ENCODE measurements around the gene HSDL2.
"Not testable (repeated sequence)": the region's sequence is repeated elsewhere in the genome, so short reads cannot be mapped to it uniquely, and the experiment has no call there.

The HSDL2 gene

DNA sequence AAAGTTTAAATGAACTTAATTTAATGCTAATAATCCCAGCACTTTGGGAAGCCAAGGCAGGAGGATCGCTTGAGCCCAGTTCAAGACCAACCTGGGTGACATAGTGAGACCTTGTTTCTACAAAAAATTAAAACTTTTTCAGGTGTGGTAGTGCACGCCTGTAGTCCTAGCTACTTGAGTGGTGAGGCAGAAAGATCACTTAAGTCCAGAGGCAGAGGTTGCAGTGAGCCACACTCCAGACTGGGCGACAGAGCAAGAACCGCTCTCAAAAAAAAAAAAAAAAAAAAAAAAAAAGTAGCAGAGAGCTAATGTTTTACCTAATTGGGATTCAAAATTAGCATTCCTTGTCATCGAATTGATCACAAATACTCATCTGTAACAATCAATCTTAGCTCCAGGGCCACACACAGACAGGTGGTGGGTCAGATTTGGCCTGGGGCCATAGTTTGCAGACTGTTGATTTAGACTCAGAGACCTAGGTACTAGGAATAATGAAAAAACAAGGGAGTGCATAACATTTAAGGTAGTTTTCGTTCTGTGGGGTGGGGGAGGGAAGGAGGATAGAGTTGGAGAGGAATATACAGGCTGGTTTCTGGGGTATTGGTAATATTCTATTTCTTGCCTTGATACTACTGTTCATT, 21.4 kb downstream of the HSDL2 start:
- no peak for DNase-seq

DNA sequence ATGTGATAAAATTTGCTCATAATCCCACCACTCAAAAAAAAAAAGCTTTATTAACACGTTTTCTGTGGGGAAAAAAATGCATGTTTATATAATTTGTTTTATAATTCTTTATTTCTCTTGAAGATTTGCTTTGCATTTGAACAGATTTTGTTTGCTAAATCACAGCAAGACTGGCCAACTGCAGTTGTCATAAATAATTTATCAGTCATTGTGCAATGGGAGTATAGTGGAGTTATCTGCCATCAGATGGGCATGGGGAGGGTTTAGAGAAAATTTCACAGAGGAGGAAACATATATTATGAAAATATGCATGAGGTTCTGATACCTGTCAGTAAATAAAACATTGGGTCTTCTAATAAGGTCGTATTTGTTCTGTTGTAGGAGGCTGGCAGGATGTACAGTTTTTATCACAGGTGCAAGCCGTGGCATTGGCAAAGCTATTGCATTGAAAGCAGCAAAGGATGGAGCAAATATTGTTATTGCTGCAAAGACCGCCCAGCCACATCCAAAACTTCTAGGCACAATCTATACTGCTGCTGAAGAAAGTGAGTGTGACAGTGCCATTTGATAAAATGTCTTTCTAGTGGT, 23.8 kb downstream of the HSDL2 start:
- DNase-seq = no peak

DNA sequence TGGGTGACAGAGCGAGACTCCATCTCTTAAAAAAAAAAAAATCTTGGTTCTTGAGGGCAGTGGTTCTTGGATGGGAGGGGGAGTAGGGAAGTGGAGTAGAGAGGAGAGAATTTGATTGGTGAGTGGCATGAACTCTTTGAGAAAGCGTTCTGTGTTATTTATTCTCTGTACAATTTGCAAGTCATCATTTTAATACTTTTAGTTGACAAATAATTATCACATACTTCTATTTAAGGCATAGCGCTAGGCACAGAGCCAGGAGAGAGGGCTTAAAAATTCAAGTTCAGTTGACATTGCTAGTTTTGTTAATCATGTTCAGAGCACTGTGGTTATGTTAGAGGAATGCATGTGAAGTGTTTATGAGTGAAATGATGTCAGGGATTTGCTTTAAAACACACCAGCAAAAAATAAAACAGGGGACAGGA, 24.6 kb downstream of the HSDL2 start:
- DNase-seq = no peak

DNA sequence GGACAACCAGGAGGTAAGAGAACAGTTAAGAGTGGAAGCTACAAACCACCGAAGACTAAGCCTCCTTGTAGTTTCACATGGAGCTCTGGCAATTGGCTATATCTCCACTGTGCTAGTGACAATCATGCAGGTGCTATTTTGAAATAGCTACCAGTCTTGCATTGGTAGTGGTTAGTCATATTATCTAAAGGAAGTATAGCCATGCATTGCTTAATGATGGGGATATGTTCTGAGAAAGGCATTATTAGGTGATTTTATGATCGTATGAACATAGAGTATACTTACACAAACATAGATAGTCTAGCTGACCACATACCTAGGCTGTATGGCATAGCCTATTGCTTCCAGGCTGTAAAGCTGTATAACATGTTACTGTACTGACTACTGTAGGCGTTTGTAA, 28.4 kb downstream of the HSDL2 start:
- no peak for DNase-seq

- DNase-seq = no peak
Measured at GRCh38 chr9:112408819-112409218, 28.9 kb downstream of the HSDL2 start.

GRCh38 chr9:112409758-112410157, 29.9 kb downstream of the HSDL2 start:
- no peak for DNase-seq

- DNase-seq = no peak
Measured at GRCh38 chr9:112411626-112412027, 31.7 kb downstream of the HSDL2 start.

- DNase-seq = not testable (repeated sequence)
Measured at GRCh38 chr9:112413728-112414127, 33.8 kb downstream of the HSDL2 start.

- no peak for DNase-seq
Measured at GRCh38 chr9:112420208-112420607, 40.3 kb downstream of the HSDL2 start.

- no peak for DNase-seq
Measured at GRCh38 chr9:112421771-112422222, 41.9 kb downstream of the HSDL2 start.

DNA sequence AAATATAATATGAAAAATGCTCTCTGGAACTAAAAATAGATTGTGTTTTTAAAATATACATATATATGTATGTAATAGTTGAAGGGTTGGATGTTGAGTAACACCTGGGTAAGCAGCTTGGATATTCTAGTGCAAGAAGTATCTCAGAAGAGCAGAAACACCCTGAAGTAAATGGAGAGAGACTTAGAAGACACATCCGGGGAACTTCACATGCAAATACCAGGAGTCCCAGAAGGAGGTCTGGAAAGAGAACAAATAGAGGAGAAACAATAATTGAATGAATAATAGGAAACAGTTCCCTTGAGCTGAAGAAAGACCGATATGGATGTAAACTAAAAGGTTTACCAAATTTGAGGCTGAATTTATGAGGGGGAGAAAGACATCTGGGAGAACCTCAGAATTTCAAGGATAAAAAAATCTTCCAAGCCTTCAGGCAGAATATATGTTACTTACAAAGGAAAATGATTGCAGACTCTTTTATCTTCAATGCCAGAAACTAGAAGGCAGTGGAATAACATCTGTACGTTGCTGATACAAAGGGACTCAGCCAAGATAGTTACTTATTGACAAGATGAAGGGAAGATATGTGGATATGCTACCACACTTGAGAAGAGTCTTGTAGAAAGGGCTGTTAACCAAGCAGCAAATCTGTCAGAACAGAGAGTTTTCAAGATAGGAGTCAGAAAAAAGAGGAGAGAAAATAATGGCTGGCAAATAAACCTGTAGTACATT, 42.7 kb downstream of the HSDL2 start:
- DNase-seq = no peak

DNA sequence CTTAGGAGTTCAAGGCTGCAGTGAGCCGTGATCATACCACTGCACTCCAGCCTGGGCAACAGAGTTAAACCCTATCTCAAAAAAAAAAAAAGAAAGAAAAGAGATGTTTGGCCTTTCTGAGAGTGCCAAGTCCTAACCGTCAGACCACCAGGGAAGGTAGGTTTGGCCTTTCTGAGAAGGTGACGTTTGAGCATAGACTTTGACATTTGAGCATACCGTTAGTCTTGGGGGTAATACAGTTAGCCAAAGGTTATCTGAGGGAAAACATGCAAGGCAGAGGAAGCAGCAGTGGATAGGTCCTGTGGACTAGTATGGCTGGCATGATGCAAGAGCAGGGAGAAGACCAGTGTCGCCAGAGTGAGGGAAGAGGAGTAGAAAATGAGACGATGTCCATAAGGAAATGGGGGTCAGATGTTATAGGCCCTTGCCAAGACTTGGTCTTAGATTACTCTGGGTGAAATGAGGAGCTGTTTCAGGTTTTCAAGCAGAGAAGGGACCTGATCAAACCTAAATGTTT, 50.2 kb downstream of the HSDL2 start:
- DNase-seq = no peak

DNA sequence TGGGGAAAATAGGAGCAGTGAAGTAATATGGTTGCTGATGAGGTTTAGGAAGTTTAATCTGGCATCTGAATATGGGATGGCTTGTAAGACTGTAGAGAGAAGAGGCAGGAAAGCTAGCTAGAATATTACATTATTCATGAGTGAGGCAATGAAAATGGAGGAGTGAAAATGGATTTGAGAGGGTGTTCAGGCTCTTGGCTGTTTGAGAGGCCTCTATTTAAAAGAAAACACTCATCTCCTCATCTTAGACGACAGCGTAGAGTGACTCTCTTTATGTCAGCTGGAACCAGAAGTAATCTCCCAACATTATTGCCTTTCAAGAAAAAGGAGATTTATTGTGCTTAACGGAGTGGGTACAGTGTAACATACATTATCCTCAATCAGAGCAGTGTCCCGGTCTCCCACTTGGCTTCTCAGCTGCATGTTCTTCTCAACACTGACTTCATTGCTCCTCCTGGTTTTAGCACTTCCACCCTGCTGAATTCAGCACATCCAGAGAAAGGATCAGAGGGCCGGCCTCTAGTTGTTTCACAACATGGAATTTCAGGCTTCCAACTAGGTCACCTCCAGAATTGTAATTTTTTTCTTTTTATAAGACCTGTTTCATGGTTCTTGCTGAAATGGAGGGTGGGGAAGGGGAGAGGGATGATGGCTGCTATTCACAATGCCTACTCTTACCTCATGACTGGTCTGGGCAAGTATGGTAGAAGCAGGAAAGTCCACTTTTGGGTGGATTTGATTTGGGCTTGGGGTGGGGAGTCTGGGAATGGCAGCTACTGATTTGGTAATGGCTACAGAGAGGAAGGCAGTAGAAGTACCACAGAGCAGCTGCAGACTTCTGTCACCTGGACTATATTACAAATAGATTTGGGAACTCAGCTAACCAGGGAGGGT, 53.8 kb downstream of the HSDL2 start:
- DNase-seq = no peak

DNA sequence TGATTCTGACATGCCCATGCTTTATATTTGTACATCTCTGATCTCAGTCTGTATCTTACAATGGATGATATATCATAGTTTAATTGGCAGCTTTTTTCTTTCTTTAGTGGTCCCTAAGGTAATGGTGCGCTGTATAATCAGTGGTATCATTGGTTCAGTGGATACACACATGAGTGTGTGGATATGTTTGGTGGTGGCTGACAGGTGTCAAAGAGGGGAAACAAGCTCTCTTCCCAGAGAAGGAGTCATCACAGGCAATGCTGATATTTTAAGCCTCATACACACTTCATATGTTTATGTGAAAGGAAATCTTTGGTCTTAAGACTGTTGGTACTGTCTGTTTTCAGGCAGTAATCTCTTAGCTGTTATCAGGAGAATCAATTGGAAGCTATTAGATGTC, 54.6 kb downstream of the HSDL2 start:
- no peak for DNase-seq

DNA sequence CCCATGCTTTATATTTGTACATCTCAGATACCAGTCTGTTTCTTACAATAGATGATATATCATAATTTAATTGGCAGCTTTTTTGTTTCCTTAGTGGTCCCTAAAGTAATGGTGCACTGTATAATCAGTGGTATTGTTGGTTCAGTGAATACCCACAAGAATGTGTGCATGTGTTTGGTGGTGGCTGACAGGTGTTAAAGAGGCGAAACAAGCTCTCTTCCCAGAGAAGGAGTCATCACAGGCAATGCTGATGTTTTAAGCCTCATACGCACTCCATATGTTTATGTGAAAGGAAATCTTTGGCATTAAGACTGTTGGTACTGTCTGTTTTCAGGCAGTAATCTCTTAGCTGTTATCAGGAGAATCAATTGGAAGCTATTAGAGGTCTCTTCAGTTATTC, 57.5 kb downstream of the HSDL2 start:
- DNase-seq = no peak

DNA sequence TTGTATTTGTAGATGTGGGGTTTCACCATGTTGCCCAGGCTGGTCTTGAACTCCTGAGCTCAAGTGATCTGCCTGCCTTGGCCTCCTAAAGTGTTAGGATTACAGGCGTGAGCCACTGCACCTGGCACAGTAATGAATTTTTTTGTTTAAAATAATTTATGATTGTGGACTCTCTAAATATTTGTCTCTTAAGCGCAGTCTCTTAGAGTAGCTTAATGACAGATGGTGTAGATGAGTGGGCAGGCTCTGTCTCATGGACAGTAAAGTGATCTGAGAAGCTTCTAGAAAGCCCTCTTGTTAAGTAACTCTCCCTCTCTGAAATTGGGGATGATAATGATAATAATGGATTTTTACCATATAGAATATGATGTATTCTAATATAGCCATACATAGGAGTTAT, 59.3 kb downstream of the HSDL2 start:
- DNase-seq = no peak

DNA sequence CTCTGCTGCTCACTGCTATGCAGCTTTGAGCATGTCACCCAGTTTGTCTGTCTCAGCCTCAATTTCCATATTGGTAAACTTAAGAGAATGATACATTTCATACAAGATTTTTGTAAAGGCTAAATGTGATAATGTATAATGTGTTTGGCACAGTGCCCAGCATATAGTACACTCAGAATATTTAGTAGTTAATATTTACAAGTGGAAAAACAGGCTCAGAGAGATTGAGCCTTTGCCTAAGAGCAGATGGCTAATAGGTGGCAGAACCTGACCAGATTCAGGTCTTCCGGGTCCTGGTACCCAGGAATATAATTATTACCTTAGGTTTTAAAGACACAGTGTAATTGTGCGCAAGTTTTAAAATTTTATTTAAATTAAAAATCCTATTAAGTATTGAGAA, 59.9 kb downstream of the HSDL2 start:
- no peak for DNase-seq

DNA sequence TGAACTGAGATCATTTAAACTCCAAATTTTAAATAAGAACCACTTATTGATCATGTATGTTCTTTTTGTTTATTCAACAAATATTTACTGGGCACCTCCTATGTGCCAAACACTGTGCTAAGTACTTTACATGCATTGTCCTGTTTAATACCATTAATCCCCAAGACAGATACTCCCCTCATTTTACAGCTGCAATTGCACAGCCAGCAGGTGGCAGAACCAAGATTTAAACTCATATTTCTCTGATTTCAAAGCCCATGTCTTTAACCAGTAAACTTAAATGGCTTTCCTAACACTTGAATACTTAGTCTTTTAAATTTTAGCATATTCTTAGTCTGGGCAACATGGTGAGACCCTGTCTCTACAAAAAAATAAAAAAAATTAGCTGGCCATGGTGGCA, 63.3 kb downstream of the HSDL2 start:
- no peak for DNase-seq

DNA sequence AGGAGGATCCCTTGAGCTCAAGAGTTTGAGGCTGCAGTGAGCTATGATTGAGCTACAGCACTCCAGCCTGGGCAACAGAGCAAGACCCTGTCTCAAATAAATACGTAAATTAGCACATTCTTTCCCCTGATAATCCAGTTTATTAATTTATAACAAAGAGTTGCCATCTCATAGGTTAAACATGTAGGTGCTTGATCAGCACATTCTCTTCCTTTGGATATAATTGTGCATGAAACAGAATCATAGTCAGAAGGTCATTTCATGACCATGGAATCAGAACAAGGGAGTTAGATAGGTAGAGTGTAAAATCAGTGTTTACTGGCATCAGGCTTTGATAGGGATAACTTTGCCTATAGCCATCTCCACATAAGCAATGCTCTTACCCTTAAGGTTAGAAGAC, 63.7 kb downstream of the HSDL2 start:
- DNase-seq = no peak

DNA sequence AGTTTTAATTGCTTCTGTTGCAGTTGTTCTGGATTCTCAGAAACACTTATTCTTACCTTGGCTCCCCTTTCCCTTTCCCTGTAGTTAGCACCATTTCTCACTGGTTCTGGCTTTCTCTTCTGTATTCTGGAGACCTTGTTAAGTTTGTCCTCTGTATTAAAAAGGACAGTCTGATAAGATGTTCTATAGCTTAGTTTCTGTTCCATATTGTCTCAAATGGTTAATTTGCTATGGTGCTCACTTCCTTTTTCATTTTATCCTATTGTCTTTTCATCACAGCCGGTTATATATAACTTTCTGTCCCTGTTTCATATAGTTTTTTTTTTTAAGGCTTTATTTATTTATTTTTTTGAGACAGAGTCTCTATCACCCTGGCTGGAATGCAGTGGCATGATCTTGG, 65.3 kb downstream of the HSDL2 start:
- no peak for DNase-seq

DNA sequence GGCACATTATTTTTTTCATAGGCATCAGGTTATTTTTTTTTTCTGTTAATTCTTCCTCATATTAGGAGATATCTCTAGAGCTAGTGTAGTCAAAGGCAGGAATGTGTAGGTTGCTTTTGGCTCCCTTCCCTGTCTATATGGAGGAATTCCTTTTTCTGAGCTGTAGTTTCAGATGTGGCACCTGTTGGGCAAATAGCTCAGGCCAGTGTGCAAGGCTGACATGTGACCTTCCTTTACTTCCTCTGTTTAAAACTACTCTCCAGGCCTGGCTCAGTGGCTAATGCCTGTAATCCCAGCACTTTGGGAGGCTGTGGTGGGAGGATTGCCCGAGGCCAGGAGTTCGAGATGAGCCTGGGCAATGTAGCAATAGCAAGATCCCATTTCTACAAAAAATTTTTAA, 66.2 kb downstream of the HSDL2 start:
- no peak for DNase-seq

DNA sequence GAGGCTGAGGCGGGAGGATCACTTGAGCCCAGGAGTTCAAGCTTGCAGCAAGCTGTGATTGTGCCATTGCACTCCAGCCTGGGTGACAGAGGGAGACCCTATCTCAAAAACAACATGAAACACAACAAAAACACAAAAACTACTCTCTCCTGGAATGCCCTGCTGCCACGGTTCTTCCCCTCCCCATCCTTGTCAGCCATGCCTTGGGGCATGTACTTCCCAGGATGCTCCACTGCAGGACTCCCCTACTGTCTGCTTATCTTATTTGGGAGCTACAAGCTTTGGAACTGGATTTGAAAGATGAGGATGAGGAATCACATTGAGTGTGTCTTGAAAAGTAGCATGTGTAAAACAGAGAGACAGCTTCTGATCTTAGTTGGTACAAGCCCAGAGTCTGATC, 66.6 kb downstream of the HSDL2 start:
- no peak for DNase-seq

GRCh38 chr9:112447283-112447761, 67.4 kb downstream of the HSDL2 start:
- DNase-seq = no peak

Data from activated effector memory CD4-positive, alpha-beta T cell treated with anti-CD3 and anti-CD28 coated beads, Interleukin-2, amount 50 U/mL, for 16 hours (primary cell).